Tibial artery (tissue), 4 donors: ENCODE data around the gene PVALEF.

ENCODE experiments used
- DNase-seq, 2 donors: peaks; one replicate each; pipeline ENCODE4 v3.0.0-alpha.2; 2019
- H3K27ac ChIP-seq, 2 donors: fragments of 200-600 bp; sonication (generic) in 1 of 2; 1 replicate in 1 of 2; 2 replicates in 1 of 2; pipeline ENCODE4 v1.5.1; 2018 to 2019; ENCODE audit warnings: mild to moderate bottlenecking in 1 of 2
- H3K27me3 ChIP-seq, 2 donors: fragments of 200-600 bp; sonication (generic) in 1 of 2; one replicate each; pipeline versions ENCODE4 v1.5.1 to v1.6.0; 2016 to 2019
- H3K36me3 ChIP-seq, 3 donors: fragments of 200-600 bp; sonication (generic) in 2 of 3; one replicate each; pipeline ENCODE4 v1.5.1; 2016 to 2019; ENCODE audit warnings: mild to moderate bottlenecking in 2 of 3
- H3K4me1 ChIP-seq, 4 donors: fragments of 200-600 bp; sonication (generic) in 2 of 4; 1 replicate in 3 of 4; 2 replicates in 1 of 4; pipeline ENCODE4 v1.5.1; 2016 to 2019
- H3K4me3 ChIP-seq, 2 donors: fragments of 200-600 bp; sonication (generic) in 1 of 2; 1 replicate in 1 of 2; 2 replicates in 1 of 2; pipeline ENCODE4 v1.5.1; 2018 to 2019; ENCODE audit warnings: mild to moderate bottlenecking in 2 of 2
- H3K9me3 ChIP-seq, 3 donors: fragments of 200-600 bp; sonication (generic) in 1 of 3; one replicate each; pipeline ENCODE4 v1.5.1; 2016 to 2019
- intact Hi-C: fragments of 100-400 bp; cut with DNase I; formaldehyde crosslinking; loops from one replicate; pipeline ENCODE4 v1.15.0; 2023; ENCODE audit warnings: low total_unique reads
- TF ChIP-seq, protein P1 (sequence below), 2 experiments: fragments of 200-600 bp in 1 of 2; fragments of 450-650 bp in 1 of 2; IDR thresholded peaks; one replicate each; pipeline ENCODE4 v1.5.1; 2017 to 2019; ENCODE audit warnings: antibody characterized with exemption in 2 of 2, mild to moderate bottlenecking in 1 of 2, moderate library complexity in 1 of 2

PVALEF gene

GRCh38 chr17:81197831-81198490, 32.7 kb downstream of the PVALEF start:
- Histone ChIP-seq H3K27me3 (no peaks in the 10 kb centered on the region), H3K36me3 (peaks cover 0 to 74% (median 0%) of the 10 kb centered on the region in 3 donors), H3K4me1 (no peaks in the 10 kb centered on the region), H3K4me3 (no peak overlapping the region), H3K27ac (no peak overlapping the region), H3K9me3 (no peaks in the 10 kb centered on the region)
- intact Hi-C loops: no loop called here
- no peak for DNase-seq
- TF ChIP-seq, protein P1, sequence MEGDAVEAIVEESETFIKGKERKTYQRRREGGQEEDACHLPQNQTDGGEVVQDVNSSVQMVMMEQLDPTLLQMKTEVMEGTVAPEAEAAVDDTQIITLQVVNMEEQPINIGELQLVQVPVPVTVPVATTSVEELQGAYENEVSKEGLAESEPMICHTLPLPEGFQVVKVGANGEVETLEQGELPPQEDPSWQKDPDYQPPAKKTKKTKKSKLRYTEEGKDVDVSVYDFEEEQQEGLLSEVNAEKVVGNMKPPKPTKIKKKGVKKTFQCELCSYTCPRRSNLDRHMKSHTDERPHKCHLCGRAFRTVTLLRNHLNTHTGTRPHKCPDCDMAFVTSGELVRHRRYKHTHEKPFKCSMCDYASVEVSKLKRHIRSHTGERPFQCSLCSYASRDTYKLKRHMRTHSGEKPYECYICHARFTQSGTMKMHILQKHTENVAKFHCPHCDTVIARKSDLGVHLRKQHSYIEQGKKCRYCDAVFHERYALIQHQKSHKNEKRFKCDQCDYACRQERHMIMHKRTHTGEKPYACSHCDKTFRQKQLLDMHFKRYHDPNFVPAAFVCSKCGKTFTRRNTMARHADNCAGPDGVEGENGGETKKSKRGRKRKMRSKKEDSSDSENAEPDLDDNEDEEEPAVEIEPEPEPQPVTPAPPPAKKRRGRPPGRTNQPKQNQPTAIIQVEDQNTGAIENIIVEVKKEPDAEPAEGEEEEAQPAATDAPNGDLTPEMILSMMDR (IDR thresholded peaks at IDR 0.05): no peak

DNA sequence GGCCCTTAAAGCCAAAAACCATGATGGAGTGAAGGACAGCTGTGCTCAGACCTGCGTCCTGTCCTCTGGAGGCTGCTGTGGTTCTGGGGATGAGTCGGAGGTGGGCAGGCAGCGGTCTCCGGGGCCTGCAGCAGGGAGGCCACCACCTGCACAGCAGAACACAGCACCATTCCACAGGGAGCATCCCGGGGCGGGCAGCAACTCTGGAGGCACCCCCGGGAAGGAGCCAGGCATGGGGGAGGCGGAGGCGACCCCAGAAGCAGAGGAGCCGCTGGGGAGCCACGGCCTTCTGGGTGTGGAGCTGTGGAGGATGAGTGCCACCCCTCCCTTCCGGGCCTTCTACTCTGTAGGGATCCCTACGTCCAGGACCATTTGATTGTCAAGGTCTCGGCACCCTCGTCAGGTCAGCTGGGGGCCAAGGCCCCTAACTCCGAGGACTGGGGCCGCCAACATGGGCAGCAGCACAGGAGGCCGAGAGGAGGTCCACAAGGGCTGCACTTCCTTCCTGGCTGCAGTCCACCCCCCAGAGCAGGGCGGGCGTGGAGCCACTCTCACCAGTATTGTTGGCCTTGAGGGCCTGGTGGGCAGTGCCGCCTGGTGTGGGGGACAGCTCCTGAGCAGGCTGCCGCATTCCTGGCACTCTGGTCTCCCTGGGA, 33.6 kb downstream of the PVALEF start:
- Histone ChIP-seq H3K4me1 (no peaks in the 10 kb centered on the region), H3K27ac (no peak overlapping the region), H3K27me3 (no peaks in the 10 kb centered on the region), H3K9me3 (no peaks in the 10 kb centered on the region), H3K36me3 (peaks cover 0 to 74% (median 0%) of the 10 kb centered on the region in 3 donors), H3K4me3 (no peak overlapping the region)
- TF ChIP-seq, protein P1 (IDR thresholded peaks at IDR 0.05): no peak
- intact Hi-C loops: no loop called here
- no peak for DNase-seq

GRCh38 chr17:81199482-81199830, 34.1 kb downstream of the PVALEF start:
- H3K27me3 ChIP-seq: no peaks in the 10 kb centered on the region
- DNase-seq: no peak
- no peak overlapping the region for H3K27ac ChIP-seq
- H3K4me3 ChIP-seq: no peak overlapping the region
- no peaks in the 10 kb centered on the region for H3K4me1 ChIP-seq
- intact Hi-C loops: no loop called here
- peaks cover 0 to 73% (median 0%) of the 10 kb centered on the region in 3 donors for H3K36me3 ChIP-seq
- TF ChIP-seq, protein P1 (IDR thresholded peaks at IDR 0.05): no peak
- H3K9me3 ChIP-seq: no peaks in the 10 kb centered on the region

DNA sequence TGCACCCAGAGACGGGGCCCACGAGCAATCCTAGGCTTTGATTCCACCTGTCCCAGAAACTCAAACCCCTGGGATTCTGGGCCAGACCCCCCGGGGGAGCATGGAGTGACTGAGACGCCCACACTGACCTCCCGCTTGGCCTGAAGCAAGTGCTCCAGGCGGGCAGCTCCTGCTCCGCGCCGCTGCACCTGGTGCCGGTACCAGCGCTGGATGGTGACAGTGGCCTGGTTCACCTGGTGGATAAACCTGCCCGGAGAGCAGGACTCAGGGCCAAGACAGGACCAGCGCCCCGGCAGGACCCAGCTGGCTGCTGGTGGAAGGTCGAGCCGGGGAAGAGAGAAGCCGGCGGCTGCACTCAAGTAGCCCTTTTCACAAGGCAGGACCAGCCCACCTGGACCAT, 34.9 kb downstream of the PVALEF start:
- intact Hi-C loops: no loop called here
- Histone ChIP-seq H3K4me3 (no peak overlapping the region), H3K27ac (no peak overlapping the region), H3K27me3 (no peaks in the 10 kb centered on the region), H3K9me3 (no peaks in the 10 kb centered on the region), H3K4me1 (no peaks in the 10 kb centered on the region), H3K36me3 (peaks cover 0 to 66% (median 0%) of the 10 kb centered on the region in 3 donors)
- TF ChIP-seq, protein P1 (IDR thresholded peaks at IDR 0.05): no peak
- DNase-seq: no peak

DNA sequence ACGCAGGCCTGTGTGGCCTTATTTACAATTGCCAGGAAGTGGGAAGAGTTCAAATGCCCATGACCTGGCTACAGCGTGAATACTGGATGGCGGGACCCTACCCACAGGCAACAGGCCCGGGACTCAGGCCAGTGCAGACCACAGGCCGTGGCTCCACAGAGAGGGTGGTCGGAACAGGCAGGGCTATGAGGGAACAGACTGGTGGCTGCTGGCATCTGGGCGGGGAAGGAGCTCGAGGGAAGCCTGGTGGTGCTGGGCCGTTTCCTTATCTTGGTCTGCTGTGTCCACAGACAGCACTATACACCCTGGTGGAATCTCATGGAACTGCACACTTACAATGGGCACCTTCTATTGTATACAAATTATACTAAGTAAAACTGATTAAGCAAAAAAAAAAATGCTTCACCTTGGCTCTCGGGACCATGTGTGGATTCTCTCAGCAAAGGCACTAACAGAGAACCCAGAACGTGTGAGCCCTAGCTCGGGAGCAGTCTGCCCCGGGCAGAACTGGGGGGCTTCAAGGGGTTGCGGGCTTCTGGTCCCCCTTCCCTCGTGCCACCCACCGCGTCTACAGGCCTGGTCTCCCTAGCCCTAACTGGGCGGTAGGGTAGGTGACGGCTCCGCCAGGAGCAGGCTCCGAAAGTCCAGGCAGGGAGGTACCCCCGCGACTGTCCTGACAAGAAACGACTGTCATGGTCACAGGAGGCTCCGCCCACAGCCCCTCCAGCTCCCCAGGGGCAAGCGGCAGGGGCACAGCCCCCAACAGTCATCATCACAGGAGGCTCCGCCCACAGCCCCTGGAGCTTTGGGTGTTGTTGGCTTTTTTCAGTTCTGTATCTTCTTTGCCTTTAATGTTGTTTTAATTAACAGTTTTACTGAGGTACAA, 35.6 kb downstream of the PVALEF start:
- H3K27ac ChIP-seq: no peak overlapping the region
- H3K27me3 ChIP-seq: no peaks in the 10 kb centered on the region
- no peak overlapping the region for H3K4me3 ChIP-seq
- no peaks in the 10 kb centered on the region for H3K9me3 ChIP-seq
- DNase-seq: peak in 1 of 2 donors; percentile 51
- peaks cover 0 to 59% (median 0%) of the 10 kb centered on the region in 3 donors for H3K36me3 ChIP-seq
- intact Hi-C loops: no loop called here
- TF ChIP-seq, protein P1 (IDR thresholded peaks at IDR 0.05): peak; percentile 46 to 54
- peaks cover 0 to 5% (median 0%) of the 10 kb centered on the region in 4 donors for H3K4me1 ChIP-seq
